Right lobe of liver (tissue), 4 donors: Measurements from ENCODE around the gene TCOF1.

Experiments
- POLR2A ChIP-seq: fragments of 450-650 bp; IDR thresholded peaks from one replicate; pipeline ENCODE4 v1.6.1; 2017; ENCODE audit warnings: antibody characterized with exemption, mild to moderate bottlenecking
- TF ChIP-seq, protein P1 (sequence below), 4 donors: fragments of 200-600 bp in 3 of 4; fragments of 450-650 bp in 1 of 4; IDR thresholded peaks; one replicate each; pipeline versions ENCODE4 v1.5.1 to v1.8.0; 2016 to 2022; ENCODE audit warnings: antibody characterized with exemption in 4 of 4, mild to moderate bottlenecking in 2 of 4
- donor health status: DM: no; HTN: no; CAD: no.
- donor health status: DM: no; HTN: no; CAD: no.
- donor health status: DM: no; HTN: yes; CAD: no.

DNA sequence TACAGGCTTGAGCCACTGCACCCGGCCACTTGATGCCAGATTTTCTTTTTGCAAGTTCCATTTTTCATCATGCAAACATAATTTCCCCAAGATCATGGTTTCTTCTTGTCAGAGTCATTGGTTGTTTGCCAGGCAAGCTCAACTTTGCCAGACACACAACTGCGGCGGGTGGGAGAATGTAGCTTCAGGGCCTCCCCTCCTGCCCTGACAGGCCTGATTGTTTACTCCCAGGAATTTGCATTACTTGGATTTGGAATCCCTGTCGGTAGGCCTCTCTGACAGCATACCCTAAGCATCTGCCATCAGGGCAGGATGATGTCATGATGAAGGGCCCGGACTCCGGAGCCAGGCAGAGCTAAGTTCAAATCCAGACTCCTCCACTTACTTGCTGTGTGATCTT, 77.0 kb downstream of the TCOF1 start:
- TF ChIP-seq POLR2A, result no peak
- TF ChIP-seq, protein P1, sequence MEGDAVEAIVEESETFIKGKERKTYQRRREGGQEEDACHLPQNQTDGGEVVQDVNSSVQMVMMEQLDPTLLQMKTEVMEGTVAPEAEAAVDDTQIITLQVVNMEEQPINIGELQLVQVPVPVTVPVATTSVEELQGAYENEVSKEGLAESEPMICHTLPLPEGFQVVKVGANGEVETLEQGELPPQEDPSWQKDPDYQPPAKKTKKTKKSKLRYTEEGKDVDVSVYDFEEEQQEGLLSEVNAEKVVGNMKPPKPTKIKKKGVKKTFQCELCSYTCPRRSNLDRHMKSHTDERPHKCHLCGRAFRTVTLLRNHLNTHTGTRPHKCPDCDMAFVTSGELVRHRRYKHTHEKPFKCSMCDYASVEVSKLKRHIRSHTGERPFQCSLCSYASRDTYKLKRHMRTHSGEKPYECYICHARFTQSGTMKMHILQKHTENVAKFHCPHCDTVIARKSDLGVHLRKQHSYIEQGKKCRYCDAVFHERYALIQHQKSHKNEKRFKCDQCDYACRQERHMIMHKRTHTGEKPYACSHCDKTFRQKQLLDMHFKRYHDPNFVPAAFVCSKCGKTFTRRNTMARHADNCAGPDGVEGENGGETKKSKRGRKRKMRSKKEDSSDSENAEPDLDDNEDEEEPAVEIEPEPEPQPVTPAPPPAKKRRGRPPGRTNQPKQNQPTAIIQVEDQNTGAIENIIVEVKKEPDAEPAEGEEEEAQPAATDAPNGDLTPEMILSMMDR (IDR thresholded peaks at IDR 0.05), result no peak
